ENCODE data around the gene WNT11. TPM values are rescaled to one million over a fixed set of nuclear protein-coding genes. Genes with fewer than 3 reads are reported as not detected.

The WNT11 gene
- total RNA-seq, 1 experiment from 2014 or later: not detected

DNA sequence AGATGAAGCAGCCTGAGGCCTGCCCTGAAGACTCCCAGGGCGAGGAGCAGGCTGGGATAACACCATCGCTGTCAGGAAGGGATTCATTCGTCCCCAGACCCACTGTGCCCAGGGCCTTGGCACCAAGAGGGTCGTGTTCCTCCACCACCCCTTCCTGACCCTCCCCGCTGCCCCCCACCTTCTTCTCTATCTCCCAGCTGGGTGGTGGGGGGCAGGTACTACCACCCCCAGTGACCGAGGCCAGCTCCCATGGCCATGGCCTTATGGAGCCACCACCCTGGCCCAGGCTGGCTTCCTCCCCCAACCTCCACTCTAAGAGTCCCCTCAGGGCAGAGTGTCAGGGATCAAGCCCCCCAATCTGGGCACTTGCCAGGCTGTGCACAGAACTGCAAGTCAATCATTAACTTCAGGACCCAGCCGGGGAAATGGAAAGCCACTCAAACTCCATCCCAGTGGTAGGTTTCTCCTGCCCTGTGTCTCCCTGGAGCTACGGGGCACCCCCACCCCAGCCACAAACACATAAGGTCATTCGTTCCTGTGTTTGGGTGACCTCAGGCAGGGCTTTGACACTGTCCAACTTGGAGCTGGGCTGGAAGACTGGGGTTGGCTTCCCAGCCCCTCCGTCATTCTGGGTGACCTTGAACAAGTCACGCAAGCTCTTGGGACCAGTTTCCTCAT is 33.3 kb upstream of the WNT11 start:
- no TSS peak for BruUV-seq (replicated peaks)
- TF ChIP-seq, protein P1, sequence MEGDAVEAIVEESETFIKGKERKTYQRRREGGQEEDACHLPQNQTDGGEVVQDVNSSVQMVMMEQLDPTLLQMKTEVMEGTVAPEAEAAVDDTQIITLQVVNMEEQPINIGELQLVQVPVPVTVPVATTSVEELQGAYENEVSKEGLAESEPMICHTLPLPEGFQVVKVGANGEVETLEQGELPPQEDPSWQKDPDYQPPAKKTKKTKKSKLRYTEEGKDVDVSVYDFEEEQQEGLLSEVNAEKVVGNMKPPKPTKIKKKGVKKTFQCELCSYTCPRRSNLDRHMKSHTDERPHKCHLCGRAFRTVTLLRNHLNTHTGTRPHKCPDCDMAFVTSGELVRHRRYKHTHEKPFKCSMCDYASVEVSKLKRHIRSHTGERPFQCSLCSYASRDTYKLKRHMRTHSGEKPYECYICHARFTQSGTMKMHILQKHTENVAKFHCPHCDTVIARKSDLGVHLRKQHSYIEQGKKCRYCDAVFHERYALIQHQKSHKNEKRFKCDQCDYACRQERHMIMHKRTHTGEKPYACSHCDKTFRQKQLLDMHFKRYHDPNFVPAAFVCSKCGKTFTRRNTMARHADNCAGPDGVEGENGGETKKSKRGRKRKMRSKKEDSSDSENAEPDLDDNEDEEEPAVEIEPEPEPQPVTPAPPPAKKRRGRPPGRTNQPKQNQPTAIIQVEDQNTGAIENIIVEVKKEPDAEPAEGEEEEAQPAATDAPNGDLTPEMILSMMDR (conservative IDR thresholded peaks at IDR 0.05): no peak
- TF ChIP-seq EZH2 (IDR thresholded peaks at IDR 0.05; ENCODE audit: low read depth): no peak
- Histone ChIP-seq H3F3A (ENCODE audit: insufficient read depth, low read depth) (peaks cover 5% of the 10 kb centered on the region; the same call in 1 of the 2 replicates), H3K4me3 (no peak overlapping the region), H3K27ac (no peak overlapping the region), H3K4me2 (no peak overlapping the region), H3K4me1 (replicated peaks; ENCODE audit: insufficient read depth) (0 out of 2 replicates have a peak, but pooled peaks cover 1% of the 10 kb centered on the region), H4K20me1 (ENCODE audit: insufficient read depth) (no peaks in the 10 kb centered on the region), H2AFZ (no peak overlapping the region), H3K9me3 (ENCODE audit: insufficient read depth, low read depth) (no peaks in the 10 kb centered on the region), H3K36me3 (ENCODE audit: low read depth) (no peaks in the 10 kb centered on the region), H3K79me2 (ENCODE audit: low read depth) (no peaks in the 10 kb centered on the region), H3K27me3 (ENCODE audit: insufficient read depth, low read depth) (peaks cover 13% of the 10 kb centered on the region; the same call in 1 of the 2 replicates), H3K9me2 (ENCODE audit: insufficient read depth) (no peaks in the 10 kb centered on the region)
- intact Hi-C loops (cut with micrococcal nuclease; ENCODE audit: unreplicated experiment): no loop called here
- CTCF ChIA-PET: no interaction called here
- DNase-seq: no peak
- POLR2A ChIA-PET (ENCODE audit: unreplicated experiment): no interaction called here

DNA sequence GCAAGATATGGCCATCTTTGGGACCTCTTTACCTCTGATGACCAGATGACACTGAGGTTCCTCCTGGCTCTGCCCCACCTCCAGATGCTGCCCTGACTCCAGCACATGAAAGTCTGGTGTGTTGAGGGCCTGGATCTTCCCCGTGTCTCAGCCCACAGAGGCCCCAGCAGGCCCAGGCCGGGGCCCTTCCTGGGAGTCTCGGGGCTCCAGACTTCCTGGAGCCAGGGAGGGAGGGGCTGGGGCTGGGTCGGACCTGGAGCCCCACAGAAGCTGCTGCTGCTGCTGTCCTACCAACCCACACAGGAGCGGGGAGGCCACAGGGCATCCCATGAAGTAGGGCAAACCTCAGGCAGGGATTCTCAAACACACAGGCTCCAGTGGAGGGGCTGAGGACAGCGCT is 32.2 kb upstream of the WNT11 start:
- DNase-seq: no peak
- intact Hi-C loops (cut with micrococcal nuclease; ENCODE audit: unreplicated experiment): no loop called here
- H3K27ac ChIP-seq: no peak overlapping the region
- no peaks in the 10 kb centered on the region for H3K79me2 ChIP-seq (ENCODE audit: low read depth)
- no peaks in the 10 kb centered on the region for H3K9me2 ChIP-seq (ENCODE audit: insufficient read depth)
- H2AFZ ChIP-seq: no peak overlapping the region
- H4K20me1 ChIP-seq (ENCODE audit: insufficient read depth): no peaks in the 10 kb centered on the region
- H3K9me3 ChIP-seq (ENCODE audit: insufficient read depth, low read depth): no peaks in the 10 kb centered on the region
- TF ChIP-seq, protein P1 (conservative IDR thresholded peaks at IDR 0.05): no peak
- TF ChIP-seq EZH2 (IDR thresholded peaks at IDR 0.05; ENCODE audit: low read depth): no peak
- POLR2A ChIA-PET (ENCODE audit: unreplicated experiment): no interaction called here
- peaks cover 13% of the 10 kb centered on the region; the same call in 1 of the 2 replicates for H3F3A ChIP-seq (ENCODE audit: insufficient read depth, low read depth)
- no peak overlapping the region for H3K4me2 ChIP-seq
- no peak overlapping the region for H3K4me3 ChIP-seq
- BruUV-seq (replicated peaks): no TSS peak
- peaks cover 12% of the 10 kb centered on the region for H3K4me1 ChIP-seq (replicated peaks; ENCODE audit: insufficient read depth)
- CTCF ChIA-PET: no interaction called here
- no peaks in the 10 kb centered on the region for H3K36me3 ChIP-seq (ENCODE audit: low read depth)
- H3K27me3 ChIP-seq (ENCODE audit: insufficient read depth, low read depth): 0 out of 2 replicates have a peak, but pooled peaks cover 5% of the 10 kb centered on the region

DNA sequence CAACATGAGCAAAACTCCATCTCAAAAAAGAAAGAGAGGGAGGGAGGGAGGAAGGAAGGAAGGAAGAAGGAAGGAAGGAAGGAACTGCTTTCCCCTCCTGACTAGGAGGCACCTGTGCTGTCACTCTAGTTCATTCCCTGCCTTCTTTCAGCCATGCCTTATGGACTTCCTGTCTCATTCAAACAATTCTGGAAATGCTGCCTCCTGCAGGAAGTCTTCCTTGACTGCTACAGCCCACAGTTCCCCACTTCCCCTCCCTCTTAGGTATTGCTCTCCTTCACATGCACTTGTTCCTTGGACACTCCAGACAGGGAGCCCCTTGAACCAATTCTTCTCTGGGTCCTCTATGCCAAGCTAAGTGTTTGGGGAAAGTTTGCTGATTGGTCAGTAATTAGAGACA is 31.6 kb upstream of the WNT11 start:
- no peak for DNase-seq
- ChIA-PET POLR2A (ENCODE audit: unreplicated experiment) (interaction anchor here (0.6 kb wide), 1 partner anchor 337 kb away, joined by 5 read pairs; no protein-coding TSS in a partner anchor), CTCF (no interaction called here)
- no peaks in the 10 kb centered on the region for H3K36me3 ChIP-seq (ENCODE audit: low read depth)
- H3K4me1 ChIP-seq (replicated peaks; ENCODE audit: insufficient read depth): peaks cover 14% of the 10 kb centered on the region
- intact Hi-C loops (cut with micrococcal nuclease; ENCODE audit: unreplicated experiment): no loop called here
- no peaks in the 10 kb centered on the region for H3K9me2 ChIP-seq (ENCODE audit: insufficient read depth)
- H3K4me3 ChIP-seq: no peak overlapping the region
- no peaks in the 10 kb centered on the region for H4K20me1 ChIP-seq (ENCODE audit: insufficient read depth)
- no peak overlapping the region for H2AFZ ChIP-seq
- no peaks in the 10 kb centered on the region for H3K79me2 ChIP-seq (ENCODE audit: low read depth)
- no TSS peak for BruUV-seq (replicated peaks)
- no peak overlapping the region for H3K4me2 ChIP-seq
- H3K27me3 ChIP-seq (ENCODE audit: insufficient read depth, low read depth): 0 out of 2 replicates have a peak, but pooled peaks cover 2% of the 10 kb centered on the region
- peaks cover 17% of the 10 kb centered on the region; the same call in 1 of the 2 replicates for H3F3A ChIP-seq (ENCODE audit: insufficient read depth, low read depth)
- H3K27ac ChIP-seq: no peak overlapping the region
- no peak for TF ChIP-seq EZH2 (IDR thresholded peaks at IDR 0.05; ENCODE audit: low read depth)
- TF ChIP-seq, protein P1 (conservative IDR thresholded peaks at IDR 0.05): no peak; the same call in 1 of the 2 replicates
- no peaks in the 10 kb centered on the region for H3K9me3 ChIP-seq (ENCODE audit: insufficient read depth, low read depth)

All from PC-9 (cell line).